HT-29 (cell line): ENCODE data around the gene MEI1. TPM values are rescaled to one million over a fixed set of nuclear protein-coding genes. Genes with fewer than 3 reads are reported as not detected.

Experiments used
- DNase-seq: peaks from one replicate; pipeline ENCODE4 v3.0.0-alpha.2; 2015; ENCODE audit warnings: low spot score
- small RNA-seq: library from RNA; depleted of rRNA; stranded (forward); fragments of <200 nt; gene quantifications from one replicate; pipeline ENCODE3, GENCODE V24; 2014
- total RNA-seq: library from RNA; depleted of rRNA; stranded (reverse); fragments of >200 nt; shearing (Covaris generic); gene quantifications from 2 replicates; pipeline ENCODE4 v1.2.3, GENCODE V29; 2014; rRNA removed

MEI1 gene
- total RNA-seq, 1 experiment from 2014 or later: not detected

GRCh38 chr22:41838842-41839618 is 139.7 kb downstream of the MEI1 start:
- no peak for DNase-seq

- DNase-seq: no peak
Observed at GRCh38 chr22:41840216-41840615, 140.9 kb downstream of the MEI1 start.

GRCh38 chr22:41841085-41841712 is 141.9 kb downstream of the MEI1 start:
- DNase-seq: peak; percentile 58

GRCh38 chr22:41842996-41843970 is 144.0 kb downstream of the MEI1 start:
- DNase-seq: no peak

GRCh38 chr22:41844036-41844435 is 144.7 kb downstream of the MEI1 start:
- DNase-seq: no peak

GRCh38 chr22:41844513-41844912 is 145.2 kb downstream of the MEI1 start:
- peak; percentile 62 for DNase-seq

- DNase-seq: no peak
Observed at GRCh38 chr22:41845380-41846267, 146.3 kb downstream of the MEI1 start.

GRCh38 chr22:41846268-41846987 is 147.1 kb downstream of the MEI1 start:
- no peak for DNase-seq

- DNase-seq: no peak
Observed at GRCh38 chr22:41847300-41847699, 148.0 kb downstream of the MEI1 start.

GRCh38 chr22:41848468-41848867 is 149.2 kb downstream of the MEI1 start:
- DNase-seq: peak; percentile 57

Small RNA genes lying within 50 kb of the gene (small RNA-seq; reads per million reads assigned to genes)
- not detected for gene HMGN2P10
- gene RF00019: not detected
- not detected for gene RNU6-476P
- not detected for gene RNU6ATAC22P

Other genes with a start within 250 kb of the MEI1 start
- gene PHF5A, start 230.8 kb upstream of the MEI1 start, total RNA-seq: 64.1 and 69.5 TPM in 2 replicates
- gene ACO2, start 230.4 kb upstream of the MEI1 start, total RNA-seq: 48.3 and 52.1 TPM in 2 replicates
- 27.7 and 32.5 TPM in 2 replicates for gene POLR3H, start 155.0 kb upstream of the MEI1 start, total RNA-seq
- gene CSDC2, start 138.5 kb upstream of the MEI1 start, total RNA-seq: not detected in 2 replicates
- gene PMM1, start 109.7 kb upstream of the MEI1 start, total RNA-seq: 19.6 and 22.5 TPM in 2 replicates
- 19.5 and 20.9 TPM in 2 replicates for gene DESI1, start 78.5 kb upstream of the MEI1 start, total RNA-seq
- gene XRCC6, start 78.2 kb upstream of the MEI1 start, total RNA-seq: 212 and 262 TPM in 2 replicates
- gene SNU13, start 10.6 kb upstream of the MEI1 start, total RNA-seq: 104 and 118 TPM in 2 replicates
- 12.2 and 14.6 TPM in 2 replicates for gene CCDC134, start 101.2 kb downstream of the MEI1 start, total RNA-seq
- gene SREBF2, start 133.6 kb downstream of the MEI1 start, total RNA-seq: 88.5 and 104 TPM in 2 replicates
- gene SHISA8, start 215.6 kb downstream of the MEI1 start, total RNA-seq: not detected in 2 replicates
- 0.08 and 0.51 TPM in 2 replicates for gene TNFRSF13C, start 227.3 kb downstream of the MEI1 start, total RNA-seq
- gene CENPM, start 247.6 kb downstream of the MEI1 start, total RNA-seq: 130 and 140 TPM in 2 replicates